IPS-18c (cell line): ENCODE data around the gene FAM234B.
"Not testable (repeated sequence)": the region's sequence is repeated elsewhere in the genome, so short reads cannot be mapped to it uniquely, and the experiment has no call there.

Experiments used
- H3K4me3 ChIP-seq: 2 replicates; pipeline ENCODE4 v1.7.0; 2013; ENCODE audit warnings: low read depth, mild to moderate bottlenecking, low read length, moderate library complexity; ENCODE audit not compliant: insufficient read depth
- H3K9me3 ChIP-seq: one replicate; pipeline ENCODE4 v1.6.1; 2013; ENCODE audit warnings: mild to moderate bottlenecking, low read length, moderate library complexity; ENCODE audit not compliant: control insufficient read depth, insufficient read depth

FAM234B gene

GRCh38 chr12:13007496-13008233 lies 36.5 kb upstream of the FAM234B start:
- H3K4me3 ChIP-seq, result no peak overlapping the region

GRCh38 chr12:13008741-13009380 lies 35.3 kb upstream of the FAM234B start:
- Histone ChIP-seq H3K4me3 (no peak overlapping the region), H3K9me3 (peaks cover 2% of the 10 kb centered on the region)

More at GRCh38 chr12:13007496-13008233, 36.5 kb upstream of the FAM234B start:
- H3K9me3 ChIP-seq, result peaks cover 2% of the 10 kb centered on the region

- no peaks in the 10 kb centered on the region for H3K9me3 ChIP-seq
- no peak overlapping the region for H3K4me3 ChIP-seq
Measured at GRCh38 chr12:13011098-13011497, 33.1 kb upstream of the FAM234B start.

GRCh38 chr12:13022851-13023271 lies 21.3 kb upstream of the FAM234B start:
- Histone ChIP-seq H3K4me3 (no peak overlapping the region), H3K9me3 (no peaks in the 10 kb centered on the region)

GRCh38 chr12:13023811-13024530 lies 20.2 kb upstream of the FAM234B start:
- no peaks in the 10 kb centered on the region for H3K9me3 ChIP-seq
- no peak overlapping the region for H3K4me3 ChIP-seq

GRCh38 chr12:13024531-13024916 lies 19.7 kb upstream of the FAM234B start:
- Histone ChIP-seq H3K9me3 (no peaks in the 10 kb centered on the region), H3K4me3 (no peak overlapping the region)

- Histone ChIP-seq H3K4me3 (no peak overlapping the region), H3K9me3 (no peaks in the 10 kb centered on the region)
Measured at GRCh38 chr12:13026286-13026685, 17.9 kb upstream of the FAM234B start.

- H3K4me3 ChIP-seq, result no peak overlapping the region
Measured at GRCh38 chr12:13027032-13027431, 17.1 kb upstream of the FAM234B start.

GRCh38 chr12:13027508-13027907 lies 16.7 kb upstream of the FAM234B start:
- H3K4me3 ChIP-seq, result no peak overlapping the region

More at GRCh38 chr12:13027032-13027431, 17.1 kb upstream of the FAM234B start:
- no peaks in the 10 kb centered on the region for H3K9me3 ChIP-seq

GRCh38 chr12:13028825-13029570 lies 15.2 kb upstream of the FAM234B start:
- H3K4me3 ChIP-seq, result no peak overlapping the region
- H3K9me3 ChIP-seq, result no peaks in the 10 kb centered on the region

More at GRCh38 chr12:13027508-13027907, 16.7 kb upstream of the FAM234B start:
- no peaks in the 10 kb centered on the region for H3K9me3 ChIP-seq

- Histone ChIP-seq H3K9me3 (no peaks in the 10 kb centered on the region), H3K4me3 (no peak overlapping the region)
Measured at GRCh38 chr12:13030541-13031291, 13.5 kb upstream of the FAM234B start.

- no peaks in the 10 kb centered on the region for H3K9me3 ChIP-seq
- H3K4me3 ChIP-seq, result no peak overlapping the region
Measured at GRCh38 chr12:13032164-13032563, 12.0 kb upstream of the FAM234B start.

- H3K9me3 ChIP-seq, result no peaks in the 10 kb centered on the region
- no peak overlapping the region for H3K4me3 ChIP-seq
Measured at GRCh38 chr12:13033476-13033875, 10.7 kb upstream of the FAM234B start.

GRCh38 chr12:13035335-13035734 lies 8.8 kb upstream of the FAM234B start:
- not testable (repeated sequence) for H3K9me3 ChIP-seq, H3K4me3 ChIP-seq

- no peak overlapping the region for H3K4me3 ChIP-seq
- no peaks in the 10 kb centered on the region for H3K9me3 ChIP-seq
Measured at GRCh38 chr12:13036881-13037280, 7.3 kb upstream of the FAM234B start.

GRCh38 chr12:13038491-13039161 lies 5.6 kb upstream of the FAM234B start:
- Histone ChIP-seq H3K9me3 (no peaks in the 10 kb centered on the region), H3K4me3 (no peak overlapping the region)
